Lung (tissue), 12 donors: ENCODE measurements around the gene CDH23. TPM values are rescaled to one million over a fixed set of nuclear protein-coding genes. Genes with fewer than 3 reads are reported as not detected.

Experiments used
- ATAC-seq: fragments of 200-7000 bp; cut with Tn5 transposase; one replicate; pipeline ENCODE4 v1.9.1; 2020; ENCODE audit warnings: moderate number of reproducible peaks; ENCODE audit not compliant: insufficient read depth, low FRiP score
- DNase-seq, 3 donors: peaks; one replicate each; pipeline ENCODE4 v3.0.0-alpha.2; 2013 to 2017
- H3K27ac ChIP-seq, 2 donors: one replicate each; pipeline ENCODE4 v1.5.1; 2013; ENCODE audit warnings: mild to moderate bottlenecking in 2 of 2, moderate library complexity in 2 of 2, control low read depth in 1 of 2, inconsistent platforms in 1 of 2, low read depth in 1 of 2, low read length in 1 of 2
- H3K27me3 ChIP-seq, 3 donors: one replicate each; pipeline ENCODE4 v1.5.1; 2013; ENCODE audit warnings: low read length in 2 of 3; ENCODE audit not compliant: control insufficient read depth in 3 of 3, insufficient read depth in 3 of 3
- H3K36me3 ChIP-seq, 4 donors: one replicate each; pipeline ENCODE4 v1.5.1; 2013; ENCODE audit warnings: low read length in 4 of 4, mild to moderate bottlenecking in 1 of 4, moderate library complexity in 1 of 4; ENCODE audit not compliant: control insufficient read depth in 4 of 4, insufficient read depth in 4 of 4
- H3K4me1 ChIP-seq, 5 donors: one replicate each; pipeline ENCODE4 v1.5.1; 2013; ENCODE audit warnings: low read length in 5 of 5, mild to moderate bottlenecking in 2 of 5, moderate library complexity in 1 of 5; ENCODE audit not compliant: control insufficient read depth in 5 of 5, insufficient read depth in 5 of 5
- H3K4me3 ChIP-seq: one replicate; pipeline ENCODE4 v1.5.1; 2013; ENCODE audit warnings: mild to moderate bottlenecking, control low read depth, moderate library complexity
- H3K9ac ChIP-seq, 2 donors: one replicate each; pipeline ENCODE4 v1.5.1; 2013; ENCODE audit warnings: low read length in 2 of 2, control low read depth in 1 of 2; ENCODE audit not compliant: insufficient read depth in 1 of 2
- H3K9me3 ChIP-seq, 4 donors: one replicate each; pipeline ENCODE4 v1.5.1; 2013; ENCODE audit warnings: low read length in 3 of 4, mild to moderate bottlenecking in 1 of 4, moderate library complexity in 1 of 4; ENCODE audit not compliant: control insufficient read depth in 4 of 4, insufficient read depth in 3 of 4
- WGBS, 2 donors: extraction: QIAGEN DNeasy Blood & Tissue Kit; methylation state at CpG; one replicate each; pipeline ENCODE4 v1.1.7; 2013; 5-methylcytosine and 5-hydroxymethylcytosine counted together
- polyA plus RNA-seq, 2 donors: library from polyadenylated mRNA; stranded (reverse); fragments of 200-250 nt; gene quantifications; one replicate each; pipeline ENCODE4 v1.2.1, GENCODE V29; 2013
- total RNA-seq, 2 donors: library from RNA; depleted of rRNA in 1 of 2; stranded (reverse); fragments of >200 nt in 1 of 2; gene quantifications; one replicate each; pipeline ENCODE4 v1.2.1, GENCODE V29; 2014 to 2021
- TF ChIP-seq, protein P1 (sequence below): IDR thresholded peaks from 2 replicates; pipeline ENCODE4 v1.5.1; 2012; ENCODE audit warnings: mild to moderate bottlenecking; ENCODE audit errors: control extremely low read depth, extremely low read depth
- donor health status: control.
- donor health status: control.
- donor health status: Bipolar disorder and iron deficiency.
- donor health status: healthy.
- donor health status: DM: yes; HTN: yes; CAD: no.

Gene CDH23
- total and polyA plus RNA-seq, 4 donors = 4.5 to 29.5 (median 6.0) TPM

DNA sequence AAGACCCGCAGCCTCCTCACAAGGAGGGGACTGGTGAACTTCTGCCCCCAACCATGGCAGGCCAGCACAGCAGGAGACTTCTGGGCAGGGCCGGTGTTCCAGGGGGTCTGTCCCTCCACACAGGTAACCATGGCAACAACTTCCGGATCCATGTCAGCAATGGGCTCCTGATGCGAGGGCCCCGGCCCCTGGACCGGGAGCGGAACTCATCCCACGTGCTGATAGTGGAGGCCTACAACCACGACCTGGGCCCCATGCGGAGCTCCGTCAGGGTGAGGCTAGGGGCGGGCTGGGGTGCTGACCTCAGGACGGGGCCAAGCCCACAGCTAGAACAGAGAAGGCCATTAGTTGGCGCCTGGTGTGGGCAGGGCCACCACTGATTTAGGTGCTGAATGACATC, 328.5 kb downstream of the CDH23 start:
- DNase-seq (no peak), ATAC-seq (no peak)
- Histone ChIP-seq H3K4me3 (no peak overlapping the region), H3K27me3 (no peaks in the 10 kb centered on the region), H3K27ac (no peak overlapping the region), H3K9ac (no peak overlapping the region), H3K9me3 (no peaks in the 10 kb centered on the region), H3K4me1 (peaks cover 3 to 38% (median 24%) of the 10 kb centered on the region in 5 donors), H3K36me3 (no peaks in the 10 kb centered on the region)
- TF ChIP-seq, protein P1, sequence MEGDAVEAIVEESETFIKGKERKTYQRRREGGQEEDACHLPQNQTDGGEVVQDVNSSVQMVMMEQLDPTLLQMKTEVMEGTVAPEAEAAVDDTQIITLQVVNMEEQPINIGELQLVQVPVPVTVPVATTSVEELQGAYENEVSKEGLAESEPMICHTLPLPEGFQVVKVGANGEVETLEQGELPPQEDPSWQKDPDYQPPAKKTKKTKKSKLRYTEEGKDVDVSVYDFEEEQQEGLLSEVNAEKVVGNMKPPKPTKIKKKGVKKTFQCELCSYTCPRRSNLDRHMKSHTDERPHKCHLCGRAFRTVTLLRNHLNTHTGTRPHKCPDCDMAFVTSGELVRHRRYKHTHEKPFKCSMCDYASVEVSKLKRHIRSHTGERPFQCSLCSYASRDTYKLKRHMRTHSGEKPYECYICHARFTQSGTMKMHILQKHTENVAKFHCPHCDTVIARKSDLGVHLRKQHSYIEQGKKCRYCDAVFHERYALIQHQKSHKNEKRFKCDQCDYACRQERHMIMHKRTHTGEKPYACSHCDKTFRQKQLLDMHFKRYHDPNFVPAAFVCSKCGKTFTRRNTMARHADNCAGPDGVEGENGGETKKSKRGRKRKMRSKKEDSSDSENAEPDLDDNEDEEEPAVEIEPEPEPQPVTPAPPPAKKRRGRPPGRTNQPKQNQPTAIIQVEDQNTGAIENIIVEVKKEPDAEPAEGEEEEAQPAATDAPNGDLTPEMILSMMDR = no peak
- WGBS, 2 donors = 94 to 95% methylated on average over 14 of the region's 14 CpGs

DNA sequence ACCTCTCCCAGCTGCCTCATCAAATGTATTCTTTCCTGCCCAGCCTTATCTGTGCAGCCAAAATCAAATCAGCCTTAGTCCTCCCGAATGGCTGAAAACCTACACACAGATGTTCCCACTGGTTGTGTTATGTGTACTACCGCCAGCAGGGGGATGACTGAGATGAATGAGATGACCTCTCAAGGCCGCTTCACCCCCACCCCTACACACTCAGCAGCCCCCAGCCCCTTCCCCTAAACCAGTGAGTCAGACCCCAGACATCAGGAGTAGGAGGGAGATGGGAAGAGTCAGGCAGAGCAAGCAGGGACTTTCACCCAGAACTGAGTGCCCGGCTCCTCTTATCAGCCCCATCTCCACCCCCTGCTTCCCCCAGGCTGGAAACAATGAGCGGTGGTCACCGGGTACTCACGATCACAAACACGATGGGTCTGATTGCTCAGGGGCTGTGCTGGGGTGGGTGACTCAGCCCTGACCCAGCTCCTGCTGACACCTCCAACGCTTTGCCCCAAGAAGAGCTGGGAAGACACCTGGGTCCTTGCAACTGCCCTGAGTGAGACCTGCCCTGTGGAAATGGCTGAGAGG, 329.4 kb downstream of the CDH23 start:
- 38 to 43% methylated on average over 9 of the region's 9 CpGs for WGBS, 2 donors
- Histone ChIP-seq H3K9me3 (no peaks in the 10 kb centered on the region), H3K4me1 (peaks cover 3 to 31% (median 19%) of the 10 kb centered on the region in 5 donors), H3K9ac (no peak overlapping the region), H3K27me3 (no peaks in the 10 kb centered on the region), H3K27ac (peak overlapping the region in 1 of 2 donors; percentile 87), H3K36me3 (no peaks in the 10 kb centered on the region), H3K4me3 (no peak overlapping the region)
- TF ChIP-seq, protein P1 = no peak
- ATAC-seq = no peak
- DNase-seq = no peak

DNA sequence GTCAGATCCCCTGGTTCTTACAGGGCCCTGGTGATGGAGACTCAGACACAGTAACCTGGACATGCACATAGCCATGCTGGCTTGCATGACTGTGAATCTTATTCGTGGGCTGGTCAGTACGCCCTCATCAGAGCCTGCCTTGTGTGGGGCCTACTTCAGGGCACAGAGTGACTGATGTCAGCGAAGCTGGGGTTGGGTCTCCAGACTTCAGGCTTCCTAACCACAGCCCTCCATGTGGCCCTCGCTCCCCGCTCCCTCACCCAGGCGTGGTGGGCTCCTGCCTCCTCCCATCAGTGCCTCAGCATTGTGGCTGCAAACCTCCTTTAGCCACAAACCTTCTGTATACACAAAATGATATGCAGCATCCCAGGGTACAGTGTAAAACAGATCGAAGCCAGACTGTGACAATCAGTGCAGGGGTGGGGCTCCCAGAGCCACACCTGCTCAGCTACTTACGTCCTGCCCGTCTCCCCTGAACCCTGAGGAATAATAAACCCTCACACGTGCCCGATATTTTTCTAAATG, 329.9 kb downstream of the CDH23 start:
- 70 to 76% methylated on average over 11 of the region's 11 CpGs for WGBS, 2 donors
- no peak overlapping the region for H3K9ac ChIP-seq
- no peak for DNase-seq
- TF ChIP-seq, protein P1 = no peak
- ATAC-seq = no peak
- peaks cover 3 to 31% (median 19%) of the 10 kb centered on the region in 5 donors for H3K4me1 ChIP-seq
- H3K27ac ChIP-seq = peak overlapping the region in 1 of 2 donors; percentile 87
- no peak overlapping the region for H3K4me3 ChIP-seq
- H3K36me3 ChIP-seq = no peaks in the 10 kb centered on the region
- H3K9me3 ChIP-seq = no peaks in the 10 kb centered on the region
- H3K27me3 ChIP-seq = no peaks in the 10 kb centered on the region
